ENCODE measurements around the gene PPP1R10.

DNA sequence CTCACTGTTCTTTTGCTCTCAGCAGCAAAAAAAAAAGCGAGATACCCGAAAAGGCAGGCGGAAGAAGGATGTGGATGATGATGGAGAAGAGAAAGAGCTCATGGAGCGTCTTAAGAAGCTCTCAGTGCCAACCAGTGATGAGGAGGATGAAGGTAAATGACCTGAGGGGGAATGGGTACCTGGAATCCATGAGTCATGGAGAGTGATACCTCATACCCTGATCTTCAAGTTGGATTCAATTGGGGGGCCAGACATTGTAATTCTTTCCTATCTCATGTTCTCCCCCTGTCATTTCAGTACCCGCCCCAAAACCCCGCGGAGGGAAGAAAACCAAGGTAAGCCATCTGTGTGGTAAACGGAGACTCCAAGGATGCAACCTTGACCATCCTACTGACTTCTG, 39.0 kb downstream of the PPP1R10 start:
- no peak for TF ChIP-seq CTCF (IDR thresholded peaks at IDR 0.05 in 4 of 5, conservative IDR thresholded peaks at IDR 0.05 in 1 of 5)
- no peak for TF ChIP-seq POLR2A (IDR thresholded peaks at IDR 0.05)

Data from gastrocnemius medialis (tissue), 4 donors.